HG02970 (cell line): ENCODE data around the gene PHRF1.
"Not testable (repeated sequence)": the region's sequence is repeated elsewhere in the genome, so short reads cannot be mapped to it uniquely, and the experiment has no call there.

Experiments used
- ATAC-seq: cut with Tn5 transposase; IDR thresholded peaks from one replicate; pipeline ENCODE4 v1.9.1; 2021; ENCODE audit warnings: mild to moderate bottlenecking, moderate library complexity, moderate number of reproducible peaks; ENCODE audit not compliant: unreplicated experiment, low FRiP score

The PHRF1 gene

GRCh38 chr11:573146-573759 is 3.0 kb upstream of the PHRF1 start:
- ATAC-seq = no peak

GRCh38 chr11:574031-574570 is 2.2 kb upstream of the PHRF1 start:
- not testable (repeated sequence) for ATAC-seq

GRCh38 chr11:574632-575312 is 1.5 kb upstream of the PHRF1 start:
- ATAC-seq = no peak

GRCh38 chr11:575313-575995 is 816 bp upstream of the PHRF1 start:
- ATAC-seq = peak; percentile 47

GRCh38 chr11:576811-577610 is 741 bp downstream of the PHRF1 start:
- no peak for ATAC-seq

GRCh38 chr11:577611-577894 is 1.3 kb downstream of the PHRF1 start:
- ATAC-seq = no peak

- ATAC-seq = no peak
Measured at GRCh38 chr11:578276-579035, 2.2 kb downstream of the PHRF1 start.

- ATAC-seq = no peak
Measured at GRCh38 chr11:579830-580601, 3.7 kb downstream of the PHRF1 start.

GRCh38 chr11:581342-581741 is 5.1 kb downstream of the PHRF1 start:
- no peak for ATAC-seq

GRCh38 chr11:581752-582151 is 5.5 kb downstream of the PHRF1 start:
- no peak for ATAC-seq

- no peak for ATAC-seq
Measured at GRCh38 chr11:584287-584686, 8.0 kb downstream of the PHRF1 start.

- ATAC-seq = no peak
Measured at GRCh38 chr11:586376-587316, 10.4 kb downstream of the PHRF1 start.

- no peak for ATAC-seq
Measured at GRCh38 chr11:587546-587945, 11.3 kb downstream of the PHRF1 start.

GRCh38 chr11:587978-588380 is 11.7 kb downstream of the PHRF1 start:
- no peak for ATAC-seq

GRCh38 chr11:589798-590197 is 13.5 kb downstream of the PHRF1 start:
- no peak for ATAC-seq

- ATAC-seq = no peak
Measured at GRCh38 chr11:590997-591396, 14.7 kb downstream of the PHRF1 start.

- no peak for ATAC-seq
Measured at GRCh38 chr11:592501-592900, 16.2 kb downstream of the PHRF1 start.

GRCh38 chr11:592918-593317 is 16.6 kb downstream of the PHRF1 start:
- no peak for ATAC-seq
